Smooth muscle cell (in vitro differentiated cells): ENCODE measurements around the gene CEP55. TPM values are rescaled to one million over a fixed set of nuclear protein-coding genes. Genes with fewer than 3 reads are reported as not detected.

Experiments used
- DNase-seq: peaks from one replicate; lab custom pipeline; 2025; ENCODE audit not compliant: unreplicated experiment; lab: John Stamatoyannopoulos, UW
- H2AFZ ChIP-seq: fragments of 200-600 bp; sonication (generic); 2 replicates; pipeline ENCODE4 v1.6.0; 2016; ENCODE audit warnings: antibody characterized with exemption, low read depth, mild to moderate bottlenecking
- H3F3A ChIP-seq: fragments of 200-600 bp; sonication (generic); 2 replicates; pipeline ENCODE4 v1.6.0; 2017; ENCODE audit warnings: antibody characterized with exemption, low read depth
- H3K27ac ChIP-seq: fragments of 200-600 bp; sonication (generic); 2 replicates; pipeline ENCODE4 v1.5.1; 2016; ENCODE audit warnings: low read depth, mild to moderate bottlenecking
- H3K27me3 ChIP-seq: fragments of 200-600 bp; sonication (generic); 2 replicates; pipeline ENCODE4 v1.6.1; 2016; ENCODE audit warnings: low read depth, mild to moderate bottlenecking
- H3K36me3 ChIP-seq: fragments of 200-600 bp; sonication (generic); 2 replicates; pipeline ENCODE4 v1.5.1; 2016; ENCODE audit warnings: low read depth
- H3K4me1 ChIP-seq: fragments of 200-600 bp; sonication (generic); 2 replicates; pipeline ENCODE4 v1.5.1; 2016; ENCODE audit warnings: low read depth
- H3K4me2 ChIP-seq: fragments of 200-600 bp; sonication (generic); 2 replicates; pipeline ENCODE4 v1.6.0; 2016; ENCODE audit warnings: mild to moderate bottlenecking
- H3K4me3 ChIP-seq: fragments of 200-600 bp; sonication (generic); 2 replicates; pipeline ENCODE4 v1.5.1; 2016; ENCODE audit warnings: mild to moderate bottlenecking
- H3K79me2 ChIP-seq: fragments of 200-600 bp; sonication (generic); 2 replicates; pipeline ENCODE4 v1.6.0; 2016; ENCODE audit warnings: low read depth, mild to moderate bottlenecking
- H3K9ac ChIP-seq: fragments of 200-600 bp; sonication (generic); 2 replicates; pipeline ENCODE4 v1.6.0; 2016; ENCODE audit warnings: low read depth
- H3K9me3 ChIP-seq: fragments of 200-600 bp; sonication (generic); replicated peaks from 2 replicates; pipeline ENCODE4 v1.5.1; 2016; ENCODE audit warnings: low read depth
- H4K20me1 ChIP-seq: fragments of 200-600 bp; sonication (generic); 2 replicates; pipeline ENCODE4 v1.6.0; 2016; ENCODE audit warnings: low read depth
- CTCF ChIP-seq: fragments of 200-600 bp; sonication (generic); IDR thresholded peaks from 2 replicates; pipeline ENCODE4 v1.5.1; 2017; ENCODE audit warnings: borderline replicate concordance, mild to moderate bottlenecking, antibody characterized with exemption; ENCODE audit not compliant: insufficient read depth, poor library complexity, severe bottlenecking
- WGBS: methylation state at CpG from one replicate; pipeline ENCODE4 v1.1.7; 2016; ENCODE audit warnings: low lambda C conversion rate; 5-methylcytosine and 5-hydroxymethylcytosine counted together
- polyA plus RNA-seq: library from polyadenylated mRNA; unstranded; fragments of >200 nt; fragmentation: Nextera tagmentation; extraction: Ambion mirVana; gene quantifications from 2 replicates; pipeline ENCODE4 v1.2.1, GENCODE V29; 2016
- total RNA-seq: library from RNA; depleted of rRNA; stranded (reverse); fragments of >200 nt; gene quantifications from 2 replicates; pipeline ENCODE4 v1.2.3, GENCODE V29; 2014

The CEP55 gene
- total and polyA plus RNA-seq, 2 experiments from 2014 or later: 6.8 to 9.3 TPM

- no peaks in the 10 kb centered on the region for H3K9me3 ChIP-seq
- H4K20me1 ChIP-seq: no peaks in the 10 kb centered on the region
- no peaks in the 10 kb centered on the region for H3F3A ChIP-seq
- no peaks in the 10 kb centered on the region for H3K79me2 ChIP-seq
- H3K27me3 ChIP-seq: peaks cover 67% of the 10 kb centered on the region
- DNase-seq: no peak
- TF ChIP-seq CTCF: no peak
- H3K4me1 ChIP-seq: no peaks in the 10 kb centered on the region
- H3K9ac ChIP-seq: no peak overlapping the region
- H2AFZ ChIP-seq: no peak overlapping the region
- H3K4me2 ChIP-seq: no peak overlapping the region
- no peak overlapping the region for H3K4me3 ChIP-seq
- H3K27ac ChIP-seq: no peak overlapping the region
- WGBS: 63% methylated on average over 10 of the region's 10 CpGs
- H3K36me3 ChIP-seq: no peaks in the 10 kb centered on the region
Measured at GRCh38 chr10:93573051-93573909, 76.9 kb downstream of the CEP55 start.

- H3K27me3 ChIP-seq: peaks cover 60% of the 10 kb centered on the region
Measured at GRCh38 chr10:93573924-93574323, 77.5 kb downstream of the CEP55 start.

GRCh38 chr10:93576888-93577287 lies 80.5 kb downstream of the CEP55 start:
- Histone ChIP-seq H2AFZ (no peak overlapping the region), H3K4me2 (no peak overlapping the region), H3K9me3 (no peaks in the 10 kb centered on the region), H3K4me1 (no peaks in the 10 kb centered on the region), H3K4me3 (no peak overlapping the region), H3K27me3 (peaks cover 31% of the 10 kb centered on the region), H3K79me2 (no peaks in the 10 kb centered on the region), H3K27ac (no peak overlapping the region), H3K36me3 (no peaks in the 10 kb centered on the region), H3F3A (no peaks in the 10 kb centered on the region), H4K20me1 (no peaks in the 10 kb centered on the region), H3K9ac (no peak overlapping the region)
- no peak for DNase-seq
- TF ChIP-seq CTCF: no peak
- WGBS: 80% methylated on average over 3 of the region's 3 CpGs

More at GRCh38 chr10:93573924-93574323, 77.5 kb downstream of the CEP55 start:
- no peaks in the 10 kb centered on the region for H3K79me2 ChIP-seq
- H3K4me2 ChIP-seq: no peak overlapping the region
- H3K9me3 ChIP-seq: no peaks in the 10 kb centered on the region
- no peak overlapping the region for H3K9ac ChIP-seq
- no peaks in the 10 kb centered on the region for H3K4me1 ChIP-seq
- H2AFZ ChIP-seq: no peak overlapping the region
- H3K27ac ChIP-seq: no peak overlapping the region
- H3K36me3 ChIP-seq: no peaks in the 10 kb centered on the region
- 96% methylated on average over 3 of the region's 3 CpGs for WGBS
- no peak overlapping the region for H3K4me3 ChIP-seq
- no peaks in the 10 kb centered on the region for H3F3A ChIP-seq
- DNase-seq: no peak
- no peak for TF ChIP-seq CTCF
- no peaks in the 10 kb centered on the region for H4K20me1 ChIP-seq

- Histone ChIP-seq H4K20me1 (no peaks in the 10 kb centered on the region), H3F3A (no peaks in the 10 kb centered on the region), H2AFZ (no peak overlapping the region), H3K36me3 (no peaks in the 10 kb centered on the region), H3K9me3 (no peaks in the 10 kb centered on the region), H3K9ac (no peak overlapping the region), H3K4me3 (no peak overlapping the region), H3K27ac (no peak overlapping the region), H3K79me2 (no peaks in the 10 kb centered on the region), H3K27me3 (peaks cover 25% of the 10 kb centered on the region), H3K4me1 (no peaks in the 10 kb centered on the region), H3K4me2 (no peak overlapping the region)
- DNase-seq: no peak
- WGBS: 95% methylated on average over 3 of the region's 3 CpGs
- no peak for TF ChIP-seq CTCF
Measured at GRCh38 chr10:93577565-93577964, 81.2 kb downstream of the CEP55 start.
